WTC11 (cell line): ENCODE results near the gene FAM162B.

Source experiments
- CREM ChIP-seq: sonication (generic); formaldehyde crosslinking; IDR thresholded peaks from 2 replicates; pipeline ENCODE4 v1.8.1; 2022; ENCODE audit warnings: mild to moderate bottlenecking, missing genetic modification reagents, moderate library complexity
- CTCF ChIP-seq: fragments of 200-600 bp; IDR thresholded peaks from 2 replicates; pipeline ENCODE4 v1.8.0; 2022; ENCODE audit warnings: antibody characterized with exemption
- KAT7 ChIP-seq: sonication (generic); formaldehyde crosslinking; IDR thresholded peaks from 2 replicates; pipeline ENCODE4 v1.8.1; 2023; ENCODE audit warnings: missing genetic modification reagents, mild to moderate bottlenecking, borderline replicate concordance
- PRRX2 ChIP-seq: fragments of 250-450 bp; sonication (Bioruptor Pico); IDR thresholded peaks from 2 replicates; pipeline ENCODE4 v1.8.0; 2021; ENCODE audit warnings: mild to moderate bottlenecking

GRCh38 chr6:116773886-116774285 is 8.4 kb upstream of the FAM162B start:
- TF ChIP-seq KAT7 = no peak
- no peak for TF ChIP-seq CTCF
- TF ChIP-seq PRRX2 (CRISPR knock-in tag) = no peak
- no peak for TF ChIP-seq CREM (CRISPR knock-in tag)
